SKM-1 (cell line): ENCODE results near the gene NEU4.
"Not testable (repeated sequence)": the region's sequence is repeated elsewhere in the genome, so short reads cannot be mapped to it uniquely, and the experiment has no call there.

Experiments
- DNase-seq: peaks from one replicate; lab custom pipeline; 2025; ENCODE audit not compliant: unreplicated experiment; lab: John Stamatoyannopoulos, UW

The NEU4 gene

DNA sequence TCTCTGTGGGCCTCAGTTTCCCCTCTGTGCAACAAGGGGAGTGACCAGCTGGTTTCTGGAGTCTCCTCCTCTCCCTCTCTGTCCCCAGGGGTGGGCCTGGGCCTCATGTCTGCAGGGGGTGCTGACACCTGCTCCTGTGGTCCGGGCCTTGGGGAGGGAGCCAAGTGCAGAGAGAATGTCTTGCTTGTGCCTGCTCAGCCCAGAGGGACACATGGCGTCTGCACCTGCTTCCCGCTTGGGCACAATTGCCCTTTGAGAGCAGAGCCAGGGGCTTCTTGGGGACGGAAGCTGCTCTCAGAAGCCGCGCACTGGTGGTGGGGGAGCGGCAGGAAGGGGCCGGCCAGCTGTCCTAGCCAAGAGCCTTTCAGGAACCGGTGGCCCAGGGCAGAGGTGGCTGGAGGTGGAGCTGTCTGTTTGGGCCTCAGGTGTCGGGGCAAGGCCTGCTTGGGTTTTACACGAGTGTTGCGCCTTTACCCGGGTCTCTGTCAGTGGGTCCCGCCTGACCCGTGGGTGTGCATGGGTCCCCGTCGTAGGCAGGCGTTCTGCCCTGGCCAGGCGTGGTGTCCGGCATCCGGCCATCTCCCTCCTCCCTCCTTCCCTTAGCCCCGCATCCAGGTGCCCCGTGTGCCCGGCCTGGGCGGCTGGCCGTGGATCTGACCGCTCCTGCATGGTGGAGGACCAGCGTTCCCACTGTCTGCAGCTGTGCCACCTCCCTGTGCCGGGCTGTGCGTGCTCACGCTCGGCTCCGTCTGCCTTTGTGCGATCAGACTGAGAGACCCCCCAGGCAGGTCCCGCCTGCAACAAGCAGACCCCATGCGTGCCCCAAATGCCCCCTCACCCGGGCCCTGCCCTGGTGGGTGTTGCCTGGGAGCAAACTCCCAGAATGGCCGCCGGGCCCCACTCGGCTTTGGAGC, 4.0 kb downstream of the NEU4 start:
- no peak for DNase-seq

DNA sequence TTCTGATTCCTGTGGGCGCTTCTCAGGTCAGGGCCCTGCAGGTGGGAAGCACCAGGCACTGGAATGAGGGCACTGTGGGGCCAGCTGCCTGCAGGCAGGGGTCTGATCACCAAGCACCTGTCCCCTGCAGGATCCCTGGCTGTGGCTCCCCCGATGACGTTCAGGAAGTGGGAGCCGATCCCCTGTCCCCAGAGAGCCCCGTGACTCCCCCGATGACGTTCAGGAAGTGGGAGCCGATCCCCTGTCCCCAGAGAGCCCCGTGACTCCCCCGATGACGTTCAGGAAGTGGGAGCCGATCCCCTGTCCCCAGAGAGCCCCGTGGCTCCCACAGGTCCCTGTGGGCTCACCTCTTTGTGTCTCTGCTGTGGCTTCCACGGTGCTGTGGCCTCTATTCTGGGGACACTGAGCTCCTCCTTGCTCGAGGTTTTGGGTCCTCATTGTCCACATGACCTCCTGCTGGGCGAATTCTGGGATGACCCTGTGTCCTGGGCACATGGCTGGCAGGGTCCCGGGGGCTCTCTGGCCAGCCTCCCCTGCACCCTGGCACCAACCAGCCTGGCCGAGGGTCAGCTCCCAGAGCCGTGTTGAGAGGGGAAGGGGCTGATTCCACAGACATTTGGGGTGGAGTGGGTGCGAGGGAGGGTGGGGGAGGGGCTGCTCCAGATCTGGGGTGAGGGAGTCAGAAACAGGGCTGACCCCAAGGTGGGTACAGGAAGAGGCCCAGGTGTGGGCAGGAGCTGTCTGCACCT, 4.8 kb downstream of the NEU4 start:
- no peak for DNase-seq

DNA sequence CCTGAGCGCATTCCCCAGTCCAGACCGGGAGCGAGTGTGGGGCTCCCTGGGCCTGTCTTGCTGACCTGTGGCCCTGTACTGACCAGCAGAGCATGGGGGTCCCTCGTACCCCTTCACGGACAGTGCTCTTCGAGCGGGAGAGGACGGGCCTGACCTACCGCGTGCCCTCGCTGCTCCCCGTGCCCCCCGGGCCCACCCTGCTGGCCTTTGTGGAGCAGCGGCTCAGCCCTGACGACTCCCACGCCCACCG, 5.3 kb downstream of the NEU4 start:
- DNase-seq: no peak

DNA sequence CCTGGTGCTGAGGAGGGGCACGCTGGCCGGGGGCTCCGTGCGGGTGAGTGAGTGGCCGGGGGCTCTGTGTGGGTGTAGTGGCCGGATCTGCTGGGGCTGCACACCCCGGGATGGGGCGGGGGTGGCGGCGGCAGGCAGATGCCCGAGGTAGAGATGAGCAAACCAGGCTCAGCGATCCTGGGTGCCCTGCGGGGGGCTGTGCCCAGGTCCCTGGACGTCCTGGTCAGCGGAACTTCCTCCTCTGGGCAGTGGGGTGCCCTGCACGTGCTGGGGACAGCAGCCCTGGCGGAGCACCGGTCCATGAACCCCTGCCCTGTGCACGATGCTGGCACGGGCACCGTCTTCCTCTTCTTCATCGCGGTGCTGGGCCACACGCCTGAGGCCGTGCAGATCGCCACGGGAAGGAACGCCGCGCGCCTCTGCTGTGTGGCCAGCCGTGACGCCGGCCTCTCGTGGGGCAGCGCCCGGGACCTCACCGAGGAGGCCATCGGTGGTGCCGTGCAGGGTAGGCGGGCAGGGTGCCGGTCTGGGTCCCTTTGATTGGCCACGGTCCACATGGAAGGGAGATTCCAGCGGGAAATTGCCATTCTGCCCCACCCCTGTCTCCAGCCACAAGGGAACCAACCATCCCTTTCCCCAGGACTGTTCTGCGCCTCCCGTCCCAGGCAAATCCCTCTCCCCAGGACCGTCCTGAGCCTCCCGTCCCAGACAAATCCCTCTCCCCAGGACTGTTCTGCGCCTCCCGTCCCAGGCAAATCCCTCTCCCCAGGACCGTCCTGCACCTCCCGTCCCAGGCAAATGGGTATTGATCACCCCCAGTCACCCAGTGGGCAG, 5.9 kb downstream of the NEU4 start:
- DNase-seq: no peak

DNA sequence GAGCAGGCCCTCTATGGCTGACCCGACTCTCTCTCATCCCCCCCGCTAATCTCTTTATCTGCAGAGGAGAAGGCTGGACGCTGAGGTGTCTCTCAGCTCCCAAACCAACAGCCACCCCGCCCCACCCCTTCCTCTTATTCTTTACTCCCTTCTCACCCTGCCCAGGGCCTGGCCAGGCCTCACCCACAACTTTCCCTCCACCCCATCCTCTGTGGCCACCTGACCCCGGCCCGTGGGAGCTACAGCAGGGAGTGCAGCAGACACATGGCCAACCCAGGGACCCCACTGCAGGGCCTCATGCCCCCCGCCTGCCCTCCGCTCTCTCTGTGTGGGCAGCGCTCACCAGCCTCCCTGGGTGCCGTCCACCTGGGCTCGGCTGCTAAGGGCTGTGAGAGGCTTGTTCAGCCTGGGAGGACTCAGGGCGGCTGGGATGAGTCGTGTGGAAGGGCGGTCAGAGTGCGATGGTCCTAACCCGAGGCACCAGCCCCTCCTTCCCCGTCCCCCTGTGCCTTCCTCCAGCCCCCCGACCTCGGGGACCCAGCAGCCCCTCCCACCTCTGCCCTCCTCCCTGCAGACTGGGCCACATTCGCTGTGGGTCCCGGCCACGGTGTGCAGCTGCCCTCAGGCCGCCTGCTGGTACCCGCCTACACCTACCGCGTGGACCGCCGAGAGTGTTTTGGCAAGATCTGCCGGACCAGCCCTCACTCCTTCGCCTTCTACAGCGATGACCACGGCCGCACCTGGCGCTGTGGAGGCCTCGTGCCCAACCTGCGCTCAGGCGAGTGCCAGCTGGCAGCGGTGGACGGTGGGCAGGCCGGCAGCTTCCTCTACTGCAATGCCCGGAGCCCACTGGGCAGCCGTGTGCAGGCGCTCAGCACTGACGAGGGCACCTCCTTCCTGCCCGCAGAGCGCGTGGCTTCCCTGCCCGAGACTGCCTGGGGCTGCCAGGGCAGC, 6.8 kb downstream of the NEU4 start:
- DNase-seq: no peak

DNA sequence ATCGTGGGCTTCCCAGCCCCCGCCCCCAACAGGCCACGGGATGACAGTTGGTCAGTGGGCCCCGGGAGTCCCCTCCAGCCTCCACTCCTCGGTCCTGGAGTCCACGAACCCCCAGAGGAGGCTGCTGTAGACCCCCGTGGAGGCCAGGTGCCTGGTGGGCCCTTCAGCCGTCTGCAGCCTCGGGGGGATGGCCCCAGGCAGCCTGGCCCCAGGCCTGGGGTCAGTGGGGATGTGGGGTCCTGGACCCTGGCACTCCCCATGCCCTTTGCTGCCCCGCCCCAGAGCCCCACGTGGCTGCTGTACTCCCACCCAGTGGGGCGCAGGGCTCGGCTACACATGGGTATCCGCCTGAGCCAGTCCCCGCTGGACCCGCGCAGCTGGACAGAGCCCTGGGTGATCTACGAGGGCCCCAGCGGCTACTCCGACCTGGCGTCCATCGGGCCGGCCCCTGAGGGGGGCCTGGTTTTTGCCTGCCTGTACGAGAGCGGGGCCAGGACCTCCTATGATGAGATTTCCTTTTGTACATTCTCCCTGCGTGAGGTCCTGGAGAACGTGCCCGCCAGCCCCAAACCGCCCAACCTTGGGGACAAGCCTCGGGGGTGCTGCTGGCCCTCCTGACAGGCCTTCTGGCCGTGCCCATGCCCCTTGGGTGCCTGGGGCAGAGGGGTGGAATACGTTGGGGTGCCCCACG, 7.6 kb downstream of the NEU4 start:
- no peak for DNase-seq

DNA sequence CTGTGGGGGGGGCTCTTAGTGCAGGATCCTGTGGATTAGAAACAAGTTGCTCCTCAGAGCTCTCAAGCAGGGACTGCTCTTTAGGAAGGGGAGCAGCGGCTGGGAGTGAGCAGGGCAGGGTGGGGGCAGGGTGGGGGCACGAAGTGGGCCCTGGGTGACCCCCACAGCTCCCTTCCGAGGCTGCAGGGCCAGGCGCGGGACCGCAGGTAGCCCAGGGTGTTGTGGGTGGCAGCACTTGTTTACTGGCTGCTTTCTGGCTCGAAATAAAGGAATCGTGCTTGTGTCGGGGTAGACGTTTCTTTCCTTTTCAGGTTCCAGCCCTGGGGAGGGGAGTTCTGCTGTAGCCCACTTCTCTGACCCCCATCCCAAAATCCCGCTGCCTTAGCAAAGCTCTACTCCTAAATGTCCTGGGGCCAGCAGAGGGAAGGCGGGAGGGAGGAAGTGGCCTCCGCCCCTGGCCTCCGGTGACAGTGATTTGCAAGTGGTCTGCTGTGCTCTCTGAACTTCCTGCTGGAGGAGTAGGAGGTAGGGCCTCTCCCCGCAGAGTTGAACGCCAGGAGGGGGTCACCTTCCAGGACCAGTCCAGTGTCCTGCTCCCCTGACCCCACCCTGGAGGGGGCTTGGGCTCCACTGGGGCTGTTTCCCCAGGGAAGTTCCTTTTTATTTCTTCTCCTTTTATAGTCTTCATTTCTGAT, 8.3 kb downstream of the NEU4 start:
- DNase-seq: no peak

DNA sequence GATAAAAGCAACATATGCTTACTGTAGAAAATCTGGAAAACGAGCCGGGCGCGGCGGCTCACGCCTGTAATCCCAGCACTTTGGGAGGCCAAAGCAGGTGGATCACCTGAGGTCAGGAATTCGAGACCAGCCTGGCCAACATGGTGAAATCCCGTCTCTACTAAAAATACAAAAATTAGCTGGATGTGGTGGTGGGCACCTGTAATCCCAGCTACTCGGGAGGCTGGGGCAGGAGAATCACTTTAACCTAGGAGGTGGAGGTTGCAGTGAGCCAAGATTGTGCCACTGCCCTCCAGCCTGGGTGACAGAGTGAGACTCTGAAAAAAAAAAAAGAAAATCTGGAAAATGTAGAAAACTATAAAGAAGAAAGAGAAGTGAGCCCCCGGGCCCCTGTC, 8.8 kb downstream of the NEU4 start:
- not testable (repeated sequence) for DNase-seq

DNA sequence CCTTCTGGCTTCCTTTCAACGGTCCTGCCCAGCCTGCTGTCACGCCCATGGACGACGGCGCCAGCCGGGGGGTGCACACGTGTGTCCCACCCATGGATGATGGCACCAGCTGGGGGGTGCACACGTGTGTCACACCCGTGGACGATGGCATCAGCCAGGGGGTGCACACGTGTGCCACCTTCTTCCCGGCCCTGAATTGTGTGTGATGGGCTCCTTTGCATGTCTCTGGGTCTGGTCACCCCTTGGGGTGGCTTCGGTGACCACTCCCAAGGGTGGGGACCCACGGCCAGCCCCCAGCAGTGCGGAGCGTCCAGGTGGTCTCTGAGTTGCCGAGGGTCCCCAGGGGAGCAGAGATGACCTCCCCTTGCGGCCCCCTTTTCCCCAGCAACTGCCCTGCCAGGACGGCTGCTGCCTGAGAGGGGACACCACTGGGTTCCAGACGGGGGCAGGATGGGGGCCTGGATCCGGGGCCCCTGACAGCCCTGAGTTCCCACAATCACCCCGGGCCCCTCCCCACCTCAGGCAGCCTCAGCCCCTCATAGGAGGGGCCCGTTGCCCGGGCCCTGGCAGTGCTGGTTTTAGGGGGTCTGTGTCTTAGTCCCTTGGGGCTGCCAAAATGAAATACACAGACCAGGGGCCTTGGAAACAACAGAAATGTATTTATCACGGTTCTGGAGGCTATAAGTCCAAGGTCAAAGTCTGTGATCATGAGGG, 9.4 kb downstream of the NEU4 start:
- no peak for DNase-seq

DNA sequence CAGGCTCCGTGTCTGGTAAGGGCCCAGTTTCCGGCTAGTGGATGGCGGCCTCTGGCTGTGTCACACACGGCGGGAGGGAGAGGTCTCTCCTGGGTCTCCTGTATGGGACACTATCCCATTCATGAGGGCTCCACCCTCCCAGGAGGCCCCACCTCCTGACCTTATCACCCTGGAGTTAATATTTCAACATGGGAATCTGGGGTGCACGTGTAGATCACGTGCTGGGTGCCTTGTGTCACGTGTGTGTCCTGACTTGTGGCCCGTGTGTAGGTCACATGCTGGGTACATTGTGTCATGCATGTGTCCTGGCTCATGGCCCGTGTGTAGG, 9.9 kb downstream of the NEU4 start:
- DNase-seq: no peak

DNA sequence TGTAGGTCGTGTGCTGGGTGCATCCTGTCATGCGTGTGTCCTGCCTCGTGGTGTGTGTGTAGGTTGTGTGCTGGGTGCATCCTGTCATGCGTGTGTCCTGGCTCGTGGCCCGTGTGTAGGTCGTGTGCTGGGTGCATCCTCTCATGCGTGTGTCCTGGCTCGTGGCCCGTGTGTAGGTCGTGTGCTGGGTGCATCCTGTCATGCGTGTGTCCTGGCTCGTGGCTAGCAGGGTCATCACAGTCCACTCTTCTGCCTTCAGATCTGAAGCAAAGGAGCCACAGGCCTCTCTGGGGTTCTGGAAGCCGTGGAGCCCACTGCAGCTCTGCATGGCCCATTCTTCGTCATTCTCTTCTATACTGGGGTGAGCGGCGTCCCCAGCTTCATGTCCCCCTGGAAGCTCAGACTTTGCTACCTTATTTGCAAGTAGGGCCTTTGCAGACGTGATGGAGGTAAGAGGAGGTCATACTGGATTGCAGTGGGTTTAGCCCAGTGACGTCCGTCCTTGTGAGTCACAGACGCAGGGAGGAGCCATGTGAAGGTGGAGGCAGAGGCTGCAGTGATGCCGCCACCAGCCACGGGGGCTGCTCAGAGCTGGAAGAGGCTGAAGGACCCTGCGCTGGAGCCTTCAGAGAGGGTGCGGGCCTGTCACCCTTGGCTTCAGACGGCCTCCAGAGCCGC, 11.1 kb downstream of the NEU4 start:
- not testable (repeated sequence) for DNase-seq

DNA sequence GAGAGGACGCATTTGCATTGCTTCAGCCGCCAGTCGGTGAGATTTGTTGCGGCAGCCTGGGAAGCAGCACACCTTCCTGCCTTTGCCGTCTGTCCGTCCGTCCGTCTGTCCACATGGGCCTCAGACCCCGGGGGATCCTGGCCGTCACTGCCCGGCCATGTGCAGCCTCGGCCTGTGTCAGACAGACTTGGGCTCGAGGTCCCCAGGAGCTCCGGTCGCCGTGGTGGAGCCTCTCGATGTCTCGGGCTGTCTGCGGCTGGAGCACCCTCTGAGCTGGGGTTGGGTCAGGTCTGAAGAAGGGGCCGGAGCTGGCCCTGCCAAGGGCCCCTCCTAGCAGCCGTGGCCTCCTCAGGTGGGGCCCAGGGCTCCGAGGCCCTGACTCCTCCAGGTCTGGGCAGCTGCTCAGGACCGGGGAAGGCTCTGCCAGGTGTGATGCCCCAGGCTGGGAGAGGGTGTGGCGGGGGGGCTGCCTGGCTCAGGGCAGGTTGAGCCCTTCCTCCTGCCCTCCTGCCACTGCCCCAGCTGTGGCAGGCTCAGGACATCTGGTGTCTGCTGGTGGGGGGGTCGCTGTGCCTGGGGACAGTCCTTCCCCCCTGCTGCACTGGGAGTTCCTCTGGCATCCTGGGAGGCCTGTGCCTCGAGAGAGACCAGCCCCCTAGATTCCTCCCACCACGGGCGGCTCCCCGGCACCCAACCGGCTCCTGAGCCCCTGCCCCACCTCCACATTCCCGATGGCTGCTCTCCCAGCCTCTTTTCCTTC, 11.8 kb downstream of the NEU4 start:
- DNase-seq: no peak

DNA sequence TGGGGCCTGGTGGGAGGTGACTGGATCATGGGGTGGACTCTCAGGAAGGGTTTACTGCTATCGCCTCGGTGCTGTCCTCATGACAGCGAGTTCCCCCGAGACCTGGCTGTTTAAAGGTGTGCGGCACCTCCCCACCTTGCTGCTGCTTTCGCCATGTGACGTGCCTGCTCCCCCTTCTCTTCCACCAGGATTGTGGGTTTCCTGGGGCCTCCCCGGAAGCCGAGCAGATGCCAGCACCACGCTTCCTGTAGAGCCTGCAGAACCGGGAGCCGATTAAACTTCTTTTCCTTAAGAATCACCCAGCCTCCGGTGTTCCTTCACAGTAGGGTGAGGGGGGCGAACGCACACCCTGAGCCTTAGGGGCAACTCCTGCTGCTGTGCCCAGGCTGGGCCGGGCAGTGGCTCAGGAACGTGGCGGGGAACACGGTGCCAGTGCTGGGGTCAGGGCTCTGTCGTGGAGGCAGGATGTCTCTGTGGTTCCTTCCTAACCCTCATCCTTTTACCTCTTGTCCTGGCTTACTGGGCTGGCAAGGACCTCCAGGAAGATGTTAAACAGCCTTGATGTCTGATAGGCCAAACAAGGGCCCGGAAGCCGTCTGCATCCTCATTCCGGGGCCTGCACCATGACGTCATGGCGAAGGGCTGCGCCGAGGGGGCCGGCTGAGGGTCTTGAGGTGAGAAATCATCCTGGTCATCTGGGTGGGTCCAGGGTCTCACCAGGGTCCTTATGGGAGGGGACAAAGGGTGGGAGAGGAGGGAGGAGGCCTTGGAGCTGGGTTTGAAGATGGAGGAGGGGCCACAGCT, 12.7 kb downstream of the NEU4 start:
- DNase-seq: no peak

DNA sequence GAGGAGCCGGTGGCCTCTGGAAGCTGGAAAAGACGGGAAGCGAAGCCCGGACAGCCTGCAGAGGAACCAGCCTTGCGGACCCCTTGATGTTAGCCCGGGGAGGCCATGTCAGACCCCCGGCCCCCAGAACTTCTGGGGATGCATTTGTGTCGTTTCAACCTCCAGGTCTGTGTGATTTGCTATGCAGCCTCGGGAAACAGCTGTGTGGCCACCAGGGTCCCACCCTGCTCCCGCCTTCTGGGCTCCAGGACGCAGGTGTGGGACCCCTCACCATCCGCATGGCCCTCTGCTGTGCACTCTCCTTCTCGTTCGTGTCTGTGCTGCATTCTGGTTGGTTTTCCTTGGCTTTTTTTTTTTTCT, 13.3 kb downstream of the NEU4 start:
- DNase-seq: no peak

DNA sequence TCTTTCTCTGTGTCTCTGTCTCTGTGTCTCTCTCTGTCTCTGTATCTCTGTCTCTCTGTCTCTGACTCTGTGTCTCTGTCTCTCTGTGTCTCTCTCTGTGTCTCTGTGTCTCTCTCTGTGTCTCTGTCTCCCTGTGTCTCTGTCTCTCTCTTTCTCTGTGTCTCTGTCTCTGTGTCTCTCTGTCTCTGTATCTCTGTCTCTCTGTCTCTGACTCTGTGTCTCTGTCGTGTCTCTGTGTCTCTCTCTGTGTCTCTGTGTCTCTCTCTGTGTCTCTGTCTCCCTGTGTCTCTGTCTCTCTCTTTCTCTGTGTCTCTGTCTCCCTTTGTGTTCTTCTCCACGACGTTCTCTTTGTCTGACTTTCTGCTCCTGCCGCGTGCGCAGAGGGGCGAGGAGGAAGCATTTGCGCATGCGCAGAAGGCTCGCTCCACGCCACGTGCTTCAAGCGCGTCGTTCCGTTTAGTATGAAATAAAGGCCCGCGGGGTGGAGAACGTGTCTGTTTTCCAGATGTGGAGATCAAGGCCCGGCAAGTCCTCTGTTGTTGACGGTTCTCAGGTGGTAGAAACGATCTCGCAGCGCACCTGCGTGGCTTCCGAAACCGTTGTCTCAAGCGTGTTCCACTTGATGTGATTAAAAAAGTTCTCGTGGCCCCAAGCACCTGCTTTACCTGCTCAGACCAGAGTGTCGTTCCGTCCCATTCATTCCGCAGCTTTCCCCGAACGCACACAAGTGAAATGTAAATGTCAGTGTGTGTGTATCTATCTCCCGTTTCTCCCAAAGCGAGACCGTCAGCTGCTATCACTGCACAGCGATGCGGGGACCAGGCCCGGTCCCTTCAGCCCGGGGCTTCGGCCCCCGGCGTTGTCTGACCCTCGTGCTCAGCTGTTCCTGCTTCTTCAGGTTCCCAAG, 14.8 kb downstream of the NEU4 start:
- DNase-seq: not testable (repeated sequence)

DNA sequence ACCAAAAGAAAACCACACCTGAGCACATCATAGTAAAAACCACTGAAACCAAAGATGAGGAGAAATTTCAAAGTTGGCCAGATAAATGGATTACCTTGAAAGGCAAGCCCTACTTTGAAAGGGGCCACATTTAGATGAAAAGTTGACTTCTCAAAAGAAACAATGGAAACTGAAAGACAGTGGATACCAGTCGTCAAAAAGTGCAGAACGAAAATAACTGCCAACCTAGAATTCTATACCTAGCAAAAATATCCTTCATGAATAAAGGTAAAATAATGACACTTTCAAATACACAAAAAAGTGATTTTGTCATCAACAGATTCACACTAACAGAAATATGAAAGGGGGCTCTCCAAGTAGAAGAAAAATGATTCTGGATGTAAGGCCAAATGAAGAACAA, 18.4 kb downstream of the NEU4 start:
- no peak for DNase-seq
